Uterus (tissue), 4 donors: ENCODE results near the gene RSRP1. TPM values are rescaled to one million over a fixed set of nuclear protein-coding genes. Genes with fewer than 3 reads are reported as not detected.

Experiments
- DNase-seq, 2 donors: peaks; one replicate each; pipeline ENCODE4 v3.0.0-alpha.2; 2019 to 2020
- H3K27ac ChIP-seq, 2 donors: fragments of 200-600 bp; sonication (generic); 1 replicate in 1 of 2; 2 replicates in 1 of 2; pipeline ENCODE4 v1.5.1; 2016 to 2018
- H3K27me3 ChIP-seq, 2 donors: fragments of 200-600 bp; sonication (generic); one replicate each; pipeline ENCODE4 v1.5.1; 2018 to 2019; ENCODE audit warnings: control low read depth in 1 of 2
- H3K36me3 ChIP-seq, 2 donors: fragments of 200-600 bp; sonication (generic); one replicate each; pipeline ENCODE4 v1.5.1; 2019; ENCODE audit warnings: control low read depth in 1 of 2
- H3K4me1 ChIP-seq, 2 donors: fragments of 200-600 bp; sonication (generic); one replicate each; pipeline ENCODE4 v1.5.1; 2018 to 2019; ENCODE audit warnings: control low read depth in 1 of 2
- H3K4me3 ChIP-seq, 2 donors: fragments of 200-600 bp; sonication (generic); 1 replicate in 1 of 2; 2 replicates in 1 of 2; pipeline ENCODE4 v1.5.1; 2018 to 2019; ENCODE audit warnings: mild to moderate bottlenecking in 1 of 2
- H3K9me3 ChIP-seq, 2 donors: fragments of 200-600 bp; sonication (generic); one replicate each; pipeline ENCODE4 v1.5.1; 2019; ENCODE audit warnings: control low read depth in 1 of 2
- POLR2A ChIP-seq, 2 donors: fragments of 450-650 bp; IDR thresholded peaks; one replicate each; pipeline ENCODE4 v1.6.1; 2016; ENCODE audit warnings: antibody characterized with exemption in 2 of 2, mild to moderate bottlenecking in 1 of 2, moderate library complexity in 1 of 2
- intact Hi-C: fragments of 100-400 bp; cut with DNase I; formaldehyde crosslinking; loops from one replicate; pipeline ENCODE4 v1.15.1; 2023; ENCODE audit warnings: low total_unique reads
- total RNA-seq, 4 donors: library from RNA; depleted of rRNA in 3 of 4; stranded (reverse); fragments of >200 nt in 3 of 4; gene quantifications; one replicate each; pipeline versions ENCODE4 v1.1.0 to v1.2.4, GENCODE V29; 2014 to 2023
- TF ChIP-seq, protein P1 (sequence below), 4 experiments: fragments of 200-600 bp in 2 of 4; fragments of 450-650 bp in 2 of 4; sonication (generic) in 2 of 4; IDR thresholded peaks; one replicate each; pipeline ENCODE4 v1.5.1; 2016 to 2019; ENCODE audit warnings: antibody characterized with exemption in 4 of 4, mild to moderate bottlenecking in 2 of 4, moderate library complexity in 1 of 4
- donor health status: DM: yes; HTN: yes; CAD: no.

RSRP1 gene
- total RNA-seq, 4 donors from 2014 or later: 103 to 232 (median 141) TPM

DNA sequence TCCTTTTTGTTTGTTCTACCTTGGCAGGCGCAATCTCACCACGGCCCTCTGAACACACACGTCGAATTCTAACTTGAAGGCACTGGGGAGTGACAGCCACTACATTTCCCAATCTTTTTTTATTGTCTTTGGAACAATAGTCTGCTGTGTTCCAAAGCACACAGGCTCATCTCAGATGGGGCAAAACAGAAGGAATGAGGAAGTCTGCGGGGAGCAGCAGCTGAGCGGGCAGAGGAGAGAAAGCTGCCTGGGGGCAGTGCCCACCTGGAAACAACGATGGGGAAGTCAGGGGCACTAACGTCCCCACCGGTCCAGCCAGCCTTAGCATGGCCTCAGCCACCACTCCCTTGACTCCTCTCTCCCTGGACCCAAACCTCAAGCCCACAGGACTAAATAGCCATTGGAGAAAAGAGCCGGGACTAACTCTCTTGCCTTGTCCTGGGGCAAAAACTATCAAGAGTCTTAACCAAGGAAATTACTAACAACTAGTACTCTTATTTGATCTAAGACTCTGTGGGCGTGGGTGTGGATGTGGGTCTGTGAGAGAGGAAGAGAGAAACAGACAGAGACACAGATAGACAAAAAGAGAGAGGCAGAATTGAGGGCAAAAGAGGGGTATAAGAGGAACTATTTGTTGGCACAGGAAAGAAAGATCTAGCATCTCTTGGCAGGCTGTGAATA, 49.1 kb downstream of the RSRP1 start:
- H3K27me3 ChIP-seq: no peaks in the 10 kb centered on the region
- TF ChIP-seq, protein P1, sequence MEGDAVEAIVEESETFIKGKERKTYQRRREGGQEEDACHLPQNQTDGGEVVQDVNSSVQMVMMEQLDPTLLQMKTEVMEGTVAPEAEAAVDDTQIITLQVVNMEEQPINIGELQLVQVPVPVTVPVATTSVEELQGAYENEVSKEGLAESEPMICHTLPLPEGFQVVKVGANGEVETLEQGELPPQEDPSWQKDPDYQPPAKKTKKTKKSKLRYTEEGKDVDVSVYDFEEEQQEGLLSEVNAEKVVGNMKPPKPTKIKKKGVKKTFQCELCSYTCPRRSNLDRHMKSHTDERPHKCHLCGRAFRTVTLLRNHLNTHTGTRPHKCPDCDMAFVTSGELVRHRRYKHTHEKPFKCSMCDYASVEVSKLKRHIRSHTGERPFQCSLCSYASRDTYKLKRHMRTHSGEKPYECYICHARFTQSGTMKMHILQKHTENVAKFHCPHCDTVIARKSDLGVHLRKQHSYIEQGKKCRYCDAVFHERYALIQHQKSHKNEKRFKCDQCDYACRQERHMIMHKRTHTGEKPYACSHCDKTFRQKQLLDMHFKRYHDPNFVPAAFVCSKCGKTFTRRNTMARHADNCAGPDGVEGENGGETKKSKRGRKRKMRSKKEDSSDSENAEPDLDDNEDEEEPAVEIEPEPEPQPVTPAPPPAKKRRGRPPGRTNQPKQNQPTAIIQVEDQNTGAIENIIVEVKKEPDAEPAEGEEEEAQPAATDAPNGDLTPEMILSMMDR (IDR thresholded peaks at IDR 0.05): no peak
- no peak for TF ChIP-seq POLR2A (IDR thresholded peaks at IDR 0.05)
- intact Hi-C loops: no loop called here
- no peaks in the 10 kb centered on the region for H3K9me3 ChIP-seq
- no peak for DNase-seq
- H3K4me1 ChIP-seq: no peaks in the 10 kb centered on the region
- no peaks in the 10 kb centered on the region for H3K36me3 ChIP-seq
- H3K27ac ChIP-seq: no peak overlapping the region
- no peak overlapping the region for H3K4me3 ChIP-seq

DNA sequence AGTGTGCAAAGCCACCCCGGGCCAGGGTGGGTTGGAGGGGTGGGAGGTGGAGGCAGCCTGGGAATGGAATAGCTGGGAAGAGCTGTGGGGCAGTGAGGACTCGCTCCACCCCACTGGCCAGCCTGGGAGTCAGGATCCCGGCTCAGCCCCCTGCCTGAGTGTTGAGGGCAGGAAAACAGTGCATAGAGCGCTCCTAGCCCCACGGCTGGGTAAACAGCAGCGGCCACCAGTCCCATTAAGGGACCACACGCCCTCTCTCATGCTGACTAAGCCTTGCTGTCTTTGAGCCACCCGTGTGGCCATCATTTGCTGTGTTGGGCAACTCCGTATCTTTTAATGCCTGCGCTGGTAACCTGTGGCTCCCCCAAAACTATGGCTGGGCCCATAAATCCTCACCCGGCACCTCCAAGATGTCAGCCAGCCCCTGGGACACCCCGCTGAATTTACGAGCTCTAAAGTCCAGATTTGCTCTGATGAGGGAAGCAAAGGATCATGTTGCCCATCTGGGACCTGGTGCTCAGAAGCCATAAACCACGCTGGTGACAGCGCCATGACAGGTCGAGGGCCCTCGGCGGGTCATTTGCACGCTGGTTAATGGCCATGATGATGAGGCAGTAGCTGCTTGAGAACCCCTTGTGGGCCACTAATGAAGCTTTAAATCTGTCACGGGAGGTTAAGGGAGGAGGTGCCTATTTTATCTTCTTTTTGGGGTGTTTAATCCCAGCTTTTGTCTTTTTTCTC, 49.8 kb downstream of the RSRP1 start:
- DNase-seq: no peak
- Histone ChIP-seq H3K36me3 (no peaks in the 10 kb centered on the region), H3K4me1 (no peaks in the 10 kb centered on the region), H3K27ac (no peak overlapping the region), H3K9me3 (no peaks in the 10 kb centered on the region), H3K27me3 (no peaks in the 10 kb centered on the region), H3K4me3 (no peak overlapping the region)
- TF ChIP-seq, protein P1 (IDR thresholded peaks at IDR 0.05): no peak
- TF ChIP-seq POLR2A (IDR thresholded peaks at IDR 0.05): no peak
- intact Hi-C loops: no loop called here

DNA sequence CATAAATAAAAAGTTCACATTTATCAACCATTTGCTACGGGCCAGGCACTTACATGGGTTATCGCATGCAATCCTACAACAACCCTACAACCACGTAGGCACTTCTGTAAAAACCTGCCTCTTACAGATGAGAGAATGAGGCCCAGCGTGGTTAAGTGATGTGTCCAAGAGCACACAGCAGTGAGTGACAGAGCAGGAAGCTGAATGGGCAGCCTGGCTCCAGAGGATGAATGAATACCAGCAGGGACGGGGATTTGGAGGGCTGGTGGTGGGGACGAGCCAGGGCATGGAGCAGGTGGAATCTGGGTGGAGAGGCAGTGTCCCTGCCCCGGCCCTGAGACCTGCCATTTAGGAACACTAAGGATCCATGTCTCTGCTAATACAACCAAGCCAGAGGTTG, 50.4 kb downstream of the RSRP1 start:
- Histone ChIP-seq H3K27ac (no peak overlapping the region), H3K4me3 (no peak overlapping the region), H3K4me1 (no peaks in the 10 kb centered on the region), H3K36me3 (no peaks in the 10 kb centered on the region), H3K9me3 (no peaks in the 10 kb centered on the region), H3K27me3 (no peaks in the 10 kb centered on the region)
- no peak for DNase-seq
- intact Hi-C loops: no loop called here
- TF ChIP-seq, protein P1 (IDR thresholded peaks at IDR 0.05): no peak
- TF ChIP-seq POLR2A (IDR thresholded peaks at IDR 0.05): no peak

DNA sequence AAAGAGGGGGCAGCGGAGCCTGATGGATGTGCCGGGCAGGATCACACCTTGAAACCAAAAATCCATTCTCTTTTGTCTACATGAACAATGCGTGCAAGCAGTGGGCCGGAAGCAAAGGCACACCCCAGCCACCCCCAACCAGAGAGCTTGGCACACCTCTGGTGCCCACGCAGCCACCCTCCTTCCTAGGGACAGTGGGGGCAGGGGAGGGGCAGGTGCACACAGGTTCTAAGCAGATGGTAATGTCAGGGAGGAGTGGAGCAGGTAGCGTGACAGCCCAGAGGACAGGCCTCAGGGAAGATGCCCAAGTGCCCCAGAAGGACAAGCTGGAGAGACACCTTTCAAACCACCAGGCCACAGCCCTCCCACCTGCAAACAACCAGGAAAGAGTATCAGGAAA, 51.4 kb downstream of the RSRP1 start:
- Histone ChIP-seq H3K27ac (no peak overlapping the region), H3K4me3 (no peak overlapping the region), H3K9me3 (no peaks in the 10 kb centered on the region), H3K36me3 (no peaks in the 10 kb centered on the region), H3K27me3 (no peaks in the 10 kb centered on the region), H3K4me1 (no peaks in the 10 kb centered on the region)
- no peak for DNase-seq
- intact Hi-C loops: no loop called here
- no peak for TF ChIP-seq POLR2A (IDR thresholded peaks at IDR 0.05)
- TF ChIP-seq, protein P1 (IDR thresholded peaks at IDR 0.05): no peak

DNA sequence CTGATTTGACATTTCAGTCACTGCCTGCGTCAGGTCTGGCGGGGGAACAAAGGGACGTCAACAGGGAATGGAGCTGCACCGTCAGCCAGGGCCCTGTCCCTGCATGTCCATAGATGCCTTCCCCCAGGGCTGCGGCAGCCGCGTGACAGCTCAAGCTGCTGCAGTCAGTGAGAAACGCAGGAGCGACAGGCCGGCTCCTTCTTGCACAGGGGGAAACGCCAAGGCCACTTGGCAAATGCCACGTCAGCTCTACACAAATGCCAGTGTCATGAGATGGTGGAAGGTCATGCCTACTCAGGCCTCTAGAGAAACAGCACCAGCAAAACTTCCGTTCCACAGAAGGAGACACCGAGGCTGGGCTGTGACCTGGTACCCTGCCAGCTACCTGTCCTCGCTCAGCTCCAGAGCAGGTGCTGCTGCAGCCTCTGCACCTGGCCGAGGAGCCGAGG, 52.7 kb downstream of the RSRP1 start:
- Histone ChIP-seq H3K27me3 (no peaks in the 10 kb centered on the region), H3K4me1 (no peaks in the 10 kb centered on the region), H3K27ac (no peak overlapping the region), H3K9me3 (no peaks in the 10 kb centered on the region), H3K4me3 (no peak overlapping the region), H3K36me3 (no peaks in the 10 kb centered on the region)
- intact Hi-C loops: no loop called here
- DNase-seq: no peak
- TF ChIP-seq, protein P1 (IDR thresholded peaks at IDR 0.05): no peak
- TF ChIP-seq POLR2A (IDR thresholded peaks at IDR 0.05): no peak
